ENCODE results near the gene MFRP.

MFRP gene

GRCh38 chr11:119335655-119336543 lies 10.6 kb downstream of the MFRP start:
- no peak for DNase-seq

- DNase-seq: no peak
These were observed 11.3 kb downstream of the MFRP start for GRCh38 chr11:119335091-119335654.

GRCh38 chr11:119334174-119334930 lies 12.2 kb downstream of the MFRP start, which contains the start of gene RNF26:
Gene RNF26 (plus strand): TSS chr11:119334527. CDS start chr11:119335123, 596 bp downstream.
- DNase-seq: peak; percentile 87

- no peak for DNase-seq
These were observed 14.3 kb downstream of the MFRP start for GRCh38 chr11:119332111-119332765.

GRCh38 chr11:119330237-119330636 lies 16.3 kb downstream of the MFRP start:
- DNase-seq: no peak

GRCh38 chr11:119329320-119329719 lies 17.2 kb downstream of the MFRP start:
- no peak for DNase-seq

GRCh38 chr11:119324189-119324588 lies 22.3 kb downstream of the MFRP start:
- DNase-seq: no peak

GRCh38 chr11:119323532-119324033 lies 22.9 kb downstream of the MFRP start:
- DNase-seq: peak; percentile 76

- DNase-seq: no peak
These were observed 23.5 kb downstream of the MFRP start for GRCh38 chr11:119322921-119323531.

GRCh38 chr11:119322360-119322739 lies 24.2 kb downstream of the MFRP start:
- no peak for DNase-seq

GRCh38 chr11:119320776-119321524 lies 25.6 kb downstream of the MFRP start:
- peak; percentile 40 for DNase-seq

GRCh38 chr11:119320240-119320775 lies 26.2 kb downstream of the MFRP start:
- DNase-seq: no peak

- no peak for DNase-seq
These were observed 26.7 kb downstream of the MFRP start for GRCh38 chr11:119319700-119320239.

- no peak for DNase-seq
These were observed 27.3 kb downstream of the MFRP start for GRCh38 chr11:119319136-119319699.

- DNase-seq: no peak
These were observed 28.0 kb downstream of the MFRP start for GRCh38 chr11:119318240-119319135.

- no peak for DNase-seq
These were observed 28.8 kb downstream of the MFRP start for GRCh38 chr11:119317592-119318239.

GRCh38 chr11:119316729-119317591 lies 29.5 kb downstream of the MFRP start, which contains the start of gene MCAM:
Gene MCAM (minus strand): TSS chr11:119317130. CDS start chr11:119317101, 29 bp downstream.
- DNase-seq: no peak

All from stimulated activated CD4-positive, alpha-beta T cell treated with anti-CD3 and anti-CD28 coated beads, Interleukin-12 subunit alpha, Interleukin-12 subunit beta, amount 100 ng/mL, for 4 hours (primary cell).